ENCODE results near the gene MMADHC.
"Not testable (repeated sequence)": the region's sequence is repeated elsewhere in the genome, so short reads cannot be mapped to it uniquely, and the experiment has no call there.

Gene MMADHC

DNA sequence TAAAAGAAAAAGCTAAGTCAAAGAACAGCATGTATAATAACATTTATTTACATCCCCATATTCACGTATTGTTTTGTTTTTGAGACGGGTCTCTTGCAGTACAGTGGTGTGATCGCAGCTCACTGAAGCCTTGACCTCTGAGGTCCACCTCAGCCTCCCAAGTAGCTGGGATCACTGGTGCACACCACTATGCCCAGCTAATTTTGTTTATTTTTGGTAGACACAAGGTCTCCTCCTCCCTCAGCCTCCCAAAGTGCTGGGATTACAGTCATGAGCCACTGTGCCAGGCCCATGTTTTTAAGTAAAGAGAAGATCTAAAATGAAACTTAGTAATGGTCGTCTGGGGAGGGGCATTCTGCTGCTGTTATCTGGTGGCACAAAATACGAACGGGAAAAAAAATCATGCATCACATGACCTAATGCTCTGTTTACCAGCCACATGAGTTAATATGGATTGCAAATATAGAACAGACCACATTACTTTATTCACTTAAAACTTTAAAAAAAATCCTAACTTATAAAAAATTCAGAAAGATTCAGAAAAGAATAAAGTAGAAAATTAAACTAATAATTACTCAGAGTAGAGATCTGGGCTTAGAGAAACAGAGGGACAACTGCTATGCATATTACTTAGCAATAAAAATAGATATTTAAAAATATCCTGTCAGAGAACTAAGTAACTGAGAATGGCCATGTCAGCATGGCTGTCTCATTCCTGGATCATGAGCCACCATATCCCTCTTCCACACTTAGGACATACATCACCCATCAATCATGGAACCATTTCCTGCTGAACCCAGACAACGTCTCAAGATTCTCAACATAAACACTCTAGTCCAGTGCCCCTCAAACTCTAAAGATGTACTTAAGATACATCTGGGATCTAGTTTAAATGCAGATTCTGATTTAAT, 7.3 kb downstream of the MMADHC start:
- no peak overlapping the region for H3K27ac Mint-ChIP-seq
- peaks cover 62% of the 10 kb centered on the region for H3K36me3 Mint-ChIP-seq (ENCODE audit: low read depth)
- no peak overlapping the region for H3K4me3 Mint-ChIP-seq
- peaks cover 38% of the 10 kb centered on the region for H3K4me1 Mint-ChIP-seq (ENCODE audit: low read depth)
- no peaks in the 10 kb centered on the region for H3K9me3 Mint-ChIP-seq
- no peaks in the 10 kb centered on the region for H3K27me3 Mint-ChIP-seq (ENCODE audit: low read depth)
- DNase-seq (ENCODE audit: low spot score) = no peak

GRCh38 chr2:149577269-149577668, 10.3 kb downstream of the MMADHC start:
- Mint-ChIP-seq H3K4me3 (no peak overlapping the region), H3K36me3 (ENCODE audit: low read depth) (peaks cover 49% of the 10 kb centered on the region), H3K9me3 (no peaks in the 10 kb centered on the region)

DNA sequence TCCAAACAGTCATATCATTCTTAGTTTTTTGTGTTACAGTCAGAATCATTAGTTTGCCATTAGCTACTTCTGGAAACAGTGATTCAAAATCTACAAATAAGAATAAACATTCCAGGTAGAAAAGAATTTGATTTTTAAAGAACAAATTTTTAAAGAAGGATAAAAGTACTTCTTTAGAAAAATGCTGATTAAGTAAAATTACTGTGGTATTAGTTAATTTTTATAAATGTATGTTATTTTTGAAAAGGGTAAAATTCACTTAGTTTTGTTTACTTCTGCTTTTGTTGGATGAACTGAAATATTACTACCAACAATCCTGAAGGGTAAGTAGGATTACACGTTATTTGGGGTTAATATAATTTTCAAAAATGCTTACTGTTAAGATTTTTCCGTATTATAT, 11.8 kb downstream of the MMADHC start:
- peaks cover 44% of the 10 kb centered on the region for H3K36me3 Mint-ChIP-seq (ENCODE audit: low read depth)

More at GRCh38 chr2:149577269-149577668, 10.3 kb downstream of the MMADHC start:
- peaks cover 28% of the 10 kb centered on the region for H3K4me1 Mint-ChIP-seq (ENCODE audit: low read depth)
- no peak overlapping the region for H3K27ac Mint-ChIP-seq
- DNase-seq (ENCODE audit: low spot score) = no peak
- no peaks in the 10 kb centered on the region for H3K27me3 Mint-ChIP-seq (ENCODE audit: low read depth)

GRCh38 chr2:149575277-149575676, 12.3 kb downstream of the MMADHC start:
- H3K27me3 Mint-ChIP-seq (ENCODE audit: low read depth) = no peaks in the 10 kb centered on the region
- peaks cover 41% of the 10 kb centered on the region for H3K36me3 Mint-ChIP-seq (ENCODE audit: low read depth)
- no peaks in the 10 kb centered on the region for H3K9me3 Mint-ChIP-seq
- H3K4me3 Mint-ChIP-seq = no peak overlapping the region
- H3K4me1 Mint-ChIP-seq (ENCODE audit: low read depth) = peaks cover 22% of the 10 kb centered on the region
- DNase-seq (ENCODE audit: low spot score) = no peak
- H3K27ac Mint-ChIP-seq = no peak overlapping the region

More for the DNA sequence above, 11.8 kb downstream of the MMADHC start:
- Mint-ChIP-seq H3K4me3 (no peak overlapping the region), H3K27me3 (ENCODE audit: low read depth) (no peaks in the 10 kb centered on the region), H3K4me1 (ENCODE audit: low read depth) (peaks cover 24% of the 10 kb centered on the region), H3K27ac (no peak overlapping the region), H3K9me3 (no peaks in the 10 kb centered on the region)
- DNase-seq (ENCODE audit: low spot score) = no peak

DNA sequence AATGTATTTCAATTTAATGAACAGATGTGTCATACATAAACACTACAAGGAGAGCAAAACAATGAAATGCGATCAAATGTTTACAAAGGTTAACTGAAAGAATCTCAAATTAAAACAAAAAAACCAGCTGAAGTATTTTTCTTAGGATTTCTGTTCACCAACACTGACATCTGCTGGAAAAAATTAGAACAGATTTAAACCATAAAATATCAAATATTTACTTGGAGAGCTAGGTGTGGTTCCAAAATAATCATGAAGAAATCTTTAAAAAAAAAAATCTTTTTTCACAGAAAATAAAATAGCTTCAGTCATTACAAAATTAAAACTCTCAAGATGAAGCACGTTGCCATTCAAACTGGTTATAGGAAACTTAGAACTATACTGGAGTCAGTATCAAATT, 13.8 kb downstream of the MMADHC start:
- DNase-seq (ENCODE audit: low spot score) = no peak
- no peak overlapping the region for H3K4me3 Mint-ChIP-seq
- peaks cover 44% of the 10 kb centered on the region for H3K36me3 Mint-ChIP-seq (ENCODE audit: low read depth)
- no peak overlapping the region for H3K27ac Mint-ChIP-seq
- no peaks in the 10 kb centered on the region for H3K9me3 Mint-ChIP-seq
- H3K4me1 Mint-ChIP-seq (ENCODE audit: low read depth) = peaks cover 17% of the 10 kb centered on the region
- no peaks in the 10 kb centered on the region for H3K27me3 Mint-ChIP-seq (ENCODE audit: low read depth)

DNA sequence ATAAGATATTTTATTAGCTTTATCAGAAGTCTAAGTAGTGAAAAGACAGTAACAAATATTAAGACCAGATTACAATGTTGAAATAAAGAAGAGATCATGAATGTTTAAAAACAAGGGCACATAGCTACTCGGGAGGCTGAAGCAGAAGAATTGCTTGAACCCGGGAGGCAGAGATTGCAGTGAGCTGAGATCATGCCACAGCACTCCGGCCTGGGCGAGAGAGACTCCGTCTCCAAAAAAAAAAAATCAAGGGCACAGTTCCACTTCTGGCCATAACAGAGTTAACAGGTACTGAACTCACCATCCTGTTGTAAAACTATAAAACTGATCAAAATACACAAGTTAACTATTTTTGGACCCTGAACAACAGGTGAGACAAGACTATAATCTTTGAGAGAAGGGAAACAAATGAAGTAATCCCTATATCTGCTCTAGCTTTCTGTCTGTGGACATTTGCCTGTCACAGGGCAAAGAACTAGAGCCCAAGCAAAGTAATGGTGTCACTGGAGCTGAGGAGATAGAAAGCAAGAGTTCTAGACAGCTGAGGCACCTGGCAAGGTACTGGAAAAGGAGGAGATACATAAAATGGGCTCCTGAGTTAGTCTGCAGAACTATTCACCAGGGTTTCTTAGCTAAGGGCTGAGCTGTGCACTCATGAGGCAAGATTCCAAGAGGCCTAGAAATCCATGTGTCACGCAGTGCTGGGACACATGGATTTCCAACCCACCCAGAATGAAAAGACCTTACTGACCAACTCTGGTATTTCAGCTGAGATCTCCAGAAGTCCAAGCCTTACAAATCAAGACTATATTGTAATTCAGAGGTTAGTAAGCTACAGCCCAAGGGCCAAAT, 15.2 kb downstream of the MMADHC start:
- H3K27ac Mint-ChIP-seq = no peak overlapping the region
- no peak for DNase-seq (ENCODE audit: low spot score)
- peaks cover 45% of the 10 kb centered on the region for H3K36me3 Mint-ChIP-seq (ENCODE audit: low read depth)
- no peaks in the 10 kb centered on the region for H3K27me3 Mint-ChIP-seq (ENCODE audit: low read depth)
- no peaks in the 10 kb centered on the region for H3K9me3 Mint-ChIP-seq
- peaks cover 10% of the 10 kb centered on the region for H3K4me1 Mint-ChIP-seq (ENCODE audit: low read depth)
- no peak overlapping the region for H3K4me3 Mint-ChIP-seq

GRCh38 chr2:149568138-149568537, 19.4 kb downstream of the MMADHC start:
- Mint-ChIP-seq H3K27me3 (ENCODE audit: low read depth) (no peaks in the 10 kb centered on the region), H3K9me3 (no peaks in the 10 kb centered on the region), H3K4me3 (no peak overlapping the region), H3K27ac (no peak overlapping the region), H3K4me1 (ENCODE audit: low read depth) (peaks cover 6% of the 10 kb centered on the region), H3K36me3 (ENCODE audit: low read depth) (peaks cover 39% of the 10 kb centered on the region)
- no peak for DNase-seq (ENCODE audit: low spot score)

DNA sequence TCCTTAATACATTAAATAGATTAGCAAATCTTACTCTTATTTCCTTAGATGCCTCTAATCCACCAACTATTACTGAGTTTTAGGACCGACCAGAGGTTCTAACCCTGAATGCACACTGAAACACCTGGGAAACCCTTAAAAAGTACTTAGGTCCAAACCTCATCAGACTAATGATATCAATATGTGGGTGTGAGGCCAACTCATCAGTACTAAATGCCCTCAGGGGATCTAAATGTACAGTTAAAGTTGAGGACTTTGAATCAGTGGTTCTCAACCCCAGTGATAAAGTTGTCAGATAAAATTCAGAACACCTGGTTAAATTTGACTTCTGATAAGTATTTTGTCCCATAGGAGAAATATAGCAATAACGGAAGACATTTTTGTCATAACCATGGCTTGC, 20.9 kb downstream of the MMADHC start:
- Mint-ChIP-seq H3K27me3 (ENCODE audit: low read depth) (no peaks in the 10 kb centered on the region), H3K36me3 (ENCODE audit: low read depth) (peaks cover 30% of the 10 kb centered on the region), H3K4me3 (no peak overlapping the region), H3K4me1 (ENCODE audit: low read depth) (peaks cover 2% of the 10 kb centered on the region), H3K9me3 (no peaks in the 10 kb centered on the region), H3K27ac (no peak overlapping the region)
- DNase-seq (ENCODE audit: low spot score) = no peak

DNA sequence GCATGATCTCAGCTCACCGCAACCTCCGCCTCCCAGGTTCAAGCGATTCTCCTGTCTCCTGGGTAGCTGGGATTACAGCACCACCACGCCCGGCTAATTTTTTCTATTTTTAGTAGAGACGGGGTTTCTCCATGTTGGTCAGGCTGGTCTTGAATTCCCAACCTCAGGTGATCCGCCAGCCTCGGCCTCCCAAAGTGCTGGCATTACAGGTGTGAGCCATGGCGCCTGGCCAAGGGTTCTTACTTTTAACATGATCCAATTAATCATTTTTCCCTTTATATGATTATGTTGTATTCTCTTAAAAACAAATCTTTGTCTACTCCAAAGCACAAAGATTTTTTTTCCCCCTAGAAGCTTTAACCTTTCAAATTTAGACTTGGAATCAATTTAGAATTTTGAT, 21.9 kb downstream of the MMADHC start:
- H3K27ac Mint-ChIP-seq; H3K9me3 Mint-ChIP-seq; DNase-seq (ENCODE audit: low spot score); H3K4me1 Mint-ChIP-seq (ENCODE audit: low read depth); H3K27me3 Mint-ChIP-seq (ENCODE audit: low read depth); H3K4me3 Mint-ChIP-seq: not testable (repeated sequence)
- peaks cover 30% of the 10 kb centered on the region for H3K36me3 Mint-ChIP-seq (ENCODE audit: low read depth)

DNA sequence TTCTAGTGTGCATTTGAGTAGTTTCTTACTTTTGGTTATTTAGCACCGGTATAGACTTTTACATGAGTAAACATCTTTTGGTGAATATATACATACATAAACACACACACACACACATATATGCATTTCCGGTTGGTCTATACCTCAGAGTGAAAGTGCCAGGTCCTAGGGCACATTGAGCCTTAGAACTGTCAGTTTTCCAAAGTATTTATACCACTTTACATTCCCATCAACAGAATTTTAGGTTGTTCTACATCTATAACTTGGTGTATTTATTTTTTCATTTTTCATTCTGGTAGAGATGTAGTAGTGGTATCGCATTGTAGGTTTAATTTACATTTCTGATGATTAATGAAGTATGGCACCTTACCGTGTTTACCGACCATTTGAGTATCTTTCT, 22.6 kb downstream of the MMADHC start:
- no peak for DNase-seq (ENCODE audit: low spot score)
- Mint-ChIP-seq H3K27ac (no peak overlapping the region), H3K27me3 (ENCODE audit: low read depth) (no peaks in the 10 kb centered on the region), H3K4me1 (ENCODE audit: low read depth) (peaks cover 2% of the 10 kb centered on the region), H3K9me3 (no peaks in the 10 kb centered on the region), H3K36me3 (ENCODE audit: low read depth) (peaks cover 28% of the 10 kb centered on the region), H3K4me3 (no peak overlapping the region)

DNA sequence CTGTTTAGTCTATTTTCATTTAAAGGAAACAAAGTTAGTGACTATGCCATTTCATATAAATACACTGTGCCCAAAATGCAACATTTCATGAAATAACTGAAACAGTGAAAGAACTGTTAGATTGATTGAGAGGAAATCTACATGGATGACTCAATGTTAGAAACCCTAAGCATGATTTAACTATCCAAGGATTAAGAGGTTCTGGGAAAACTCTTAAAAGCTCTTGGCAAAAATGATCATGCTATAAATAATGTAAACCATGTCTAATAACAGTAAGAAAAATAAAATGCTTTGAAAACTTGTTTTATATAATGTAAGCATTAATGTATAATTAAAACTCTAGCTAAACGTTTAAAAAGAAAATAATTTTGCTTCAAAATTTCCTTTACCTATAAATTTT, 23.5 kb downstream of the MMADHC start:
- peaks cover 23% of the 10 kb centered on the region for H3K36me3 Mint-ChIP-seq (ENCODE audit: low read depth)
- DNase-seq (ENCODE audit: low spot score) = no peak
- no peak overlapping the region for H3K4me3 Mint-ChIP-seq
- peaks cover 2% of the 10 kb centered on the region for H3K4me1 Mint-ChIP-seq (ENCODE audit: low read depth)
- H3K27me3 Mint-ChIP-seq (ENCODE audit: low read depth) = no peaks in the 10 kb centered on the region
- no peaks in the 10 kb centered on the region for H3K9me3 Mint-ChIP-seq
- no peak overlapping the region for H3K27ac Mint-ChIP-seq

DNA sequence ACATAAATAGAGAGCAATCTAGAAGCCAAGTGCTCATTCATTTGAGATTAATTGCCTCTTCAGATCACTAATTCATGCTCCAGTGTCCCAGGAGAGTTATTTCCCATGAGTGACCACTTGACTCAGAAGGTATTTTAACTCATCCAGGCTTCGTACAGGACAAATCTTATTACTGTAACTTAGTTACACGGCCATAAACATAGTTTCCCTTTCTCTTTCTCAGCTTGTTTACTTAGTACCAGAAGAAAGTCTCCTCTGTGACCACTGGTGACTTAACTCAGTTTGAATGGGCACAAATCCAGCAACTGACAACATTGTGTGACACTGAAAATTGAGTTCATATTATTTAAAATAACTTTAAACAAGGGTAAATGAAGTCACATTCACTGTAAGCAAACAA, 25.3 kb downstream of the MMADHC start:
- H3K4me3 Mint-ChIP-seq = no peak overlapping the region
- H3K4me1 Mint-ChIP-seq (ENCODE audit: low read depth) = peaks cover 2% of the 10 kb centered on the region
- H3K27ac Mint-ChIP-seq = no peak overlapping the region
- H3K36me3 Mint-ChIP-seq (ENCODE audit: low read depth) = peaks cover 8% of the 10 kb centered on the region
- no peak for DNase-seq (ENCODE audit: low spot score)
- peaks cover 3% of the 10 kb centered on the region for H3K27me3 Mint-ChIP-seq (ENCODE audit: low read depth)
- H3K9me3 Mint-ChIP-seq = no peaks in the 10 kb centered on the region

GRCh38 chr2:149561309-149561926, 26.2 kb downstream of the MMADHC start:
- Mint-ChIP-seq H3K4me1 (ENCODE audit: low read depth) (no peaks in the 10 kb centered on the region), H3K27me3 (ENCODE audit: low read depth) (peaks cover 4% of the 10 kb centered on the region), H3K4me3 (no peak overlapping the region), H3K27ac (no peak overlapping the region), H3K9me3 (no peaks in the 10 kb centered on the region), H3K36me3 (ENCODE audit: low read depth) (peaks cover 4% of the 10 kb centered on the region)
- no peak for DNase-seq (ENCODE audit: low spot score)
